Osteoblast (primary cell): ENCODE data around the gene AKR7A3. TPM values are rescaled to one million over a fixed set of nuclear protein-coding genes. Genes with fewer than 3 reads are reported as not detected.

Experiments used
- DNase-seq: peaks from one replicate; pipeline ENCODE4 v3.0.0; 2011; ENCODE audit warnings: low spot score, mixed read lengths; ENCODE audit not compliant: insufficient read length; ENCODE audit errors: missing footprints
- H2AFZ ChIP-seq: 2 replicates; pipeline ENCODE4 v1.6.0; 2011; ENCODE audit warnings: mild to moderate bottlenecking, low read length
- H3K27ac ChIP-seq: 2 replicates; pipeline ENCODE4 v1.5.1; 2011; ENCODE audit warnings: mild to moderate bottlenecking, low read depth, low read length, moderate library complexity
- H3K27me3 ChIP-seq: 2 replicates; pipeline ENCODE4 v1.6.0; 2012; ENCODE audit warnings: mild to moderate bottlenecking, control low read depth, inconsistent platforms, low read length, moderate library complexity; ENCODE audit not compliant: insufficient read depth
- H3K36me3 ChIP-seq: 2 replicates; pipeline ENCODE4 v1.5.1; 2011; ENCODE audit warnings: mild to moderate bottlenecking, low read length, control low read depth, moderate library complexity; ENCODE audit not compliant: insufficient read depth
- H3K4me1 ChIP-seq: 2 replicates; pipeline ENCODE4 v1.5.1; 2011; ENCODE audit warnings: mild to moderate bottlenecking, low read length, control low read depth, moderate library complexity; ENCODE audit not compliant: insufficient read depth
- H3K4me2 ChIP-seq: 2 replicates; pipeline ENCODE4 v1.6.0; 2011; ENCODE audit warnings: mild to moderate bottlenecking, low read length; ENCODE audit not compliant: insufficient read depth
- H3K4me3 ChIP-seq: fragments of 200-600 bp; sonication (generic); 3 replicates; pipeline ENCODE4 v1.5.1; 2012; ENCODE audit warnings: mild to moderate bottlenecking, low read length, inconsistent platforms; ENCODE audit not compliant: insufficient read depth
- H3K79me2 ChIP-seq: 2 replicates; pipeline ENCODE4 v1.6.0; 2012; ENCODE audit warnings: mild to moderate bottlenecking, low read length, control low read depth, inconsistent platforms; ENCODE audit not compliant: insufficient read depth
- H3K9me3 ChIP-seq: 2 replicates; pipeline ENCODE4 v1.5.1; 2011; ENCODE audit warnings: low read depth, low read length, control low read depth
- H4K20me1 ChIP-seq: 2 replicates; pipeline ENCODE4 v1.6.0; 2012; ENCODE audit warnings: mild to moderate bottlenecking, low read length, control low read depth; ENCODE audit not compliant: insufficient read depth
- total RNA-seq: library from RNA; depleted of rRNA; stranded (reverse); fragments of >200 nt; gene quantifications from 2 replicates; pipeline ENCODE4 v1.2.3, GENCODE V29; 2012
- TF ChIP-seq, protein P1 (sequence below): IDR thresholded peaks from 2 replicates; pipeline ENCODE4 v1.5.1; 2011; ENCODE audit warnings: mild to moderate bottlenecking, low read depth, low read length, moderate library complexity; ENCODE audit errors: extremely low read depth

Gene AKR7A3
- total RNA-seq, 1 donor, result 0.72 TPM

DNA sequence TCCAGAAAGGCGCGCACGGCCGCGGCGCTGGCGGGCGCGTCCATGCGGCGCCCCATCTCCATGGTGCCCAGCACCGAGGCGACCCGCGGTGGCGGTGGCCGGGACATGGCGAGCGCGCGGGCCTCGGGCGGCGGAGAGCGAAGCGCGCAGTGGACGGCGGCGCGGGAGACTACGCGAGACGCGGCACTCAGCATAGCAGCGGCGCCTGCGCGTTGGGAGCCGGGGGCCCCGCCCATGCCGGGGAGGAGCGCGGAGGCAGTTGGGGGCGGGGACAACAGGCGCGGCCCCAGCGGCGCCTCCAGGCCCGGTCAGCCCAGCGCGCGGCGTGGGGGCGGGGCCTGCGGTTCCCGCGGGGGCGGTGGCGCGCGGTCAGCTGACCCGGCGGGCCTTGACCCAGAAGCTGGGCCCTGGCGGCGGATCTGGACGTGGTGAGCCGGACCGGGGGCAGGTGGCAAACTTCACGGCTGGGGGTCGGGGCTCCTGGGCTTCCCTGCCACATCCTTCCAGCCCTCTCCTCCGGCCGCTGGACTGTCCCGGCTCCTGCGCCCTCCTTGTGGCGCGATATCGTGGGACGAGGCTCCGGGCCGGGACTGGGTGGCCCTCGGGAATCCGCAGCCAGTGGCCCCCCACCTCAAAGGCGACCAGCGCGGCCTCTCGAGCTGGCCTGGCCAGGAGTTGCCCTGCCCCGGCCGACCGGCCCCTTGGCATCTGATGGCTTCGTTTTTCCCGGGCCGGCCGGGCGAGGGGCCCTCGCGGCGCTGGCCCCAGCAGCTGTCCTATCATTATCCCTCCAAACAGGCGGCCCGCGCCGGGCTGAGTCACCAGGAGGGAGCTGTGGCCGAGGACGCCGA, 23.6 kb upstream of the AKR7A3 start, which contains the start of the genes AKR7A2 and SLC66A1:
TSS of gene AKR7A2 (minus strand) at position 214 of the 851 bp plus-strand sequence. CDS start at position 194, 20 bp downstream.
TSS of gene SLC66A1 (plus strand) at position 396 of the 851 bp plus-strand sequence. CDS start 5,352 bp downstream, outside the sequence.
- Histone ChIP-seq H3K36me3 (peaks cover 17% of the 10 kb centered on the region), H3K27ac (peak within 1 kb of the TSS; percentile 86), H3K4me2 (peak within 1 kb of the TSS; percentile 94), H3K4me1 (peaks cover 24% of the 10 kb centered on the region), H3K27me3 (no peaks in the 10 kb centered on the region), H3K79me2 (peaks cover 80% of the 10 kb centered on the region), H4K20me1 (peaks cover 36% of the 10 kb centered on the region), H3K4me3 (peak within 1 kb of the TSS; percentile 89), H2AFZ (peak within 1 kb of the TSS; percentile 87), H3K9me3 (no peaks in the 10 kb centered on the region)
- peak; percentile 100 for DNase-seq
- TF ChIP-seq, protein P1, sequence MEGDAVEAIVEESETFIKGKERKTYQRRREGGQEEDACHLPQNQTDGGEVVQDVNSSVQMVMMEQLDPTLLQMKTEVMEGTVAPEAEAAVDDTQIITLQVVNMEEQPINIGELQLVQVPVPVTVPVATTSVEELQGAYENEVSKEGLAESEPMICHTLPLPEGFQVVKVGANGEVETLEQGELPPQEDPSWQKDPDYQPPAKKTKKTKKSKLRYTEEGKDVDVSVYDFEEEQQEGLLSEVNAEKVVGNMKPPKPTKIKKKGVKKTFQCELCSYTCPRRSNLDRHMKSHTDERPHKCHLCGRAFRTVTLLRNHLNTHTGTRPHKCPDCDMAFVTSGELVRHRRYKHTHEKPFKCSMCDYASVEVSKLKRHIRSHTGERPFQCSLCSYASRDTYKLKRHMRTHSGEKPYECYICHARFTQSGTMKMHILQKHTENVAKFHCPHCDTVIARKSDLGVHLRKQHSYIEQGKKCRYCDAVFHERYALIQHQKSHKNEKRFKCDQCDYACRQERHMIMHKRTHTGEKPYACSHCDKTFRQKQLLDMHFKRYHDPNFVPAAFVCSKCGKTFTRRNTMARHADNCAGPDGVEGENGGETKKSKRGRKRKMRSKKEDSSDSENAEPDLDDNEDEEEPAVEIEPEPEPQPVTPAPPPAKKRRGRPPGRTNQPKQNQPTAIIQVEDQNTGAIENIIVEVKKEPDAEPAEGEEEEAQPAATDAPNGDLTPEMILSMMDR, result no peak

DNA sequence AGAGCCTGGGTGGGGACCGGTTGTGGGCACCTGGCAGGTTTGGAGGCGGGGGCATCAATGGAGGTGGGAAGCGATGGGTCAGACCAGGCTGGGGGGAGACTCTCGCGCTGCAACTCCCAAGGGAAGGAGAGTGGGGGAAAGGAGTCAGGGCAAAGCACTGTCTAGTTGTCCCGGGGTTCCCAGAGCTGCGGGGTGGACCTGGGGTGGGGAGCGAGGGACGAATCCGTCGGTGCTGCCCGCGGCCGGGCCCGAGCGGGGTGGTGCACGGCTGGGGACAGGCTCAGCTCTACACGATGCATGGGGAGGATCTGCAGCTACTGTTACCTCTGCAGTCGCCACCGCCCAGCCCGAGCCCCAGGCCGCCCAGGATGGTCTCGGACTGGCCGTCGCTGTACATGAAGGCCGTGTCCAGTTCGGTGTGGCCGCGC, 22.9 kb upstream of the AKR7A3 start:
- H2AFZ ChIP-seq, result peak overlapping the region; percentile 78
- H3K4me2 ChIP-seq, result peak overlapping the region; percentile 94
- H3K9me3 ChIP-seq, result no peaks in the 10 kb centered on the region
- no peak for DNase-seq
- peaks cover 24% of the 10 kb centered on the region for H3K4me1 ChIP-seq
- peaks cover 22% of the 10 kb centered on the region for H3K36me3 ChIP-seq
- peaks cover 32% of the 10 kb centered on the region for H4K20me1 ChIP-seq
- peaks cover 75% of the 10 kb centered on the region for H3K79me2 ChIP-seq
- H3K27ac ChIP-seq, result peak overlapping the region; percentile 79
- TF ChIP-seq, protein P1, result no peak
- H3K27me3 ChIP-seq, result no peaks in the 10 kb centered on the region
- H3K4me3 ChIP-seq, result peak overlapping the region; percentile 89

DNA sequence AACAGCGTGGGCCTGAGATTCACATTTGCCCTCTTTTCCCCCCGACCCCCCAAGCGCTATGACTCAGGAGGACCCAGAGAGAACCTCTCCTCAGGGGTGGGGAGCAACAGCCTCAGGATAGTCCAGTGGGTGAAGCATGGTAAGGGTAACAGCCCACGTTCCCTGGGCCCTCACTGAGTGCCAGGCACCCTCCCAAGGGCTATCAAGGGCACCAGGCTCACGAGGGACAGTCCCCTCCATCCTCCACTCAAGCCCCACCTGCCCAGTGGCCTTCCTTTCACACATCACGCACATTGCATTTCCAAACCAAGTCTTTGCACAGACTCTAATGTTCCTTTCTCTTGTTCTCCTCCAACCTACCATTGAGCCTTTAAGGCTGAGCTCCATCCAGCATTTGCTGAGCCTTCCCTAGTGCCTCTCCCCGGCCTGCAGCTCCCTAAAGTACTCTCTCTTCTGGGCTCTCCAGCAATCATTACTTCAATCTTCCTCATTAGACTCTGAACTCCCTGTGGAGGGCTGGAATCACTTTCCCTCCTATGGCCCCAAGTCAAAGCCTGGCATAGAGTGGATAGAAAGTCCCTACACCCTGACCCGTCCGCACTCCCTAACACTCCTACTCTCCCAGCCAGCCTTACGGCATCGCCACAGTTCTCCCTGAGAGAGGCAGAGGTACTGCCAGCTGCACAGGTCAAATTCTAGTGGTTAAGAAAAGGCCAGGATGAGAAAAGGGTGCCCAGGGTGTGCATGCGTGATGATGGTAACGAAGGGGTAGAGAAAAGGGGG, 22.3 kb upstream of the AKR7A3 start:
- Histone ChIP-seq H2AFZ (peak overlapping the region; percentile 78), H3K9me3 (no peaks in the 10 kb centered on the region), H3K36me3 (peaks cover 24% of the 10 kb centered on the region), H3K4me1 (peaks cover 24% of the 10 kb centered on the region), H3K27me3 (no peaks in the 10 kb centered on the region), H3K4me3 (peak overlapping the region; percentile 89), H3K27ac (peak overlapping the region; percentile 79), H4K20me1 (peaks cover 32% of the 10 kb centered on the region), H3K4me2 (peak overlapping the region; percentile 94), H3K79me2 (peaks cover 69% of the 10 kb centered on the region)
- TF ChIP-seq, protein P1, result no peak
- DNase-seq, result peak; percentile 82
